Gastroesophageal sphincter (tissue), 4 donors: Measurements from ENCODE around the gene MYCBPAP. TPM values are rescaled to one million over a fixed set of nuclear protein-coding genes. Genes with fewer than 3 reads are reported as not detected.
A peak's percentile ranks its signal among the peaks of the same experiment; 100 is the strongest.

Experiments
- ATAC-seq: fragments of 150-250 bp; one replicate; pipeline ENCODE4 v1.9.1; 2016; ENCODE audit warnings: mild to moderate bottlenecking, moderate library complexity
- H3K27ac ChIP-seq, 4 donors: fragments of 200-600 bp; sonication (generic) in 3 of 4; 1 replicate in 3 of 4; 2 replicates in 1 of 4; pipeline ENCODE4 v1.5.1; 2016 to 2019
- H3K27me3 ChIP-seq: fragments of 200-600 bp; sonication (generic); one replicate; pipeline ENCODE4 v1.5.1; 2019
- H3K36me3 ChIP-seq, 2 donors: fragments of 200-600 bp; sonication (generic); one replicate each; pipeline ENCODE4 v1.5.1; 2019; ENCODE audit warnings: control low read depth in 1 of 2
- H3K4me1 ChIP-seq, 3 donors: fragments of 200-600 bp; sonication (generic); 1 replicate in 2 of 3; 2 replicates in 1 of 3; pipeline ENCODE4 v1.5.1; 2016 to 2019; ENCODE audit warnings: control low read depth in 2 of 3
- H3K4me3 ChIP-seq, 2 donors: fragments of 200-600 bp; sonication (generic); one replicate each; pipeline ENCODE4 v1.5.1; 2019; ENCODE audit warnings: mild to moderate bottlenecking in 1 of 2, moderate library complexity in 1 of 2
- H3K9me3 ChIP-seq, 3 donors: fragments of 200-600 bp; sonication (generic); one replicate each; pipeline ENCODE4 v1.5.1; 2017 to 2019; ENCODE audit warnings: control low read depth in 2 of 3
- CTCF ChIP-seq, 4 experiments: fragments of 200-600 bp in 2 of 4; fragments of 450-650 bp in 2 of 4; sonication (generic) in 1 of 4; IDR thresholded peaks; one replicate each; pipeline ENCODE4 v1.5.1; 2017 to 2019; ENCODE audit warnings: antibody characterized with exemption in 4 of 4, mild to moderate bottlenecking in 2 of 4, moderate library complexity in 2 of 4
- EP300 ChIP-seq: sonication (generic); formaldehyde crosslinking; IDR thresholded peaks from one replicate; pipeline ENCODE4 v1.6.1; 2017; ENCODE audit warnings: antibody characterized with exemption, mild to moderate bottlenecking
- POLR2A ChIP-seq, 2 donors: fragments of 450-650 bp; IDR thresholded peaks; one replicate each; pipeline ENCODE4 v1.6.1; 2017; ENCODE audit warnings: antibody characterized with exemption in 2 of 2, mild to moderate bottlenecking in 2 of 2, moderate library complexity in 1 of 2
- POLR2AphosphoS5 ChIP-seq: sonication (generic); formaldehyde crosslinking; IDR thresholded peaks from one replicate; pipeline ENCODE4 v1.6.1; 2017; ENCODE audit warnings: antibody characterized with exemption
- WGBS, 2 donors: methylation state at CpG; one replicate each; pipeline ENCODE4 v1.1.5; 2018; ENCODE audit warnings: low coverage in 1 of 2; 5-methylcytosine and 5-hydroxymethylcytosine counted together
- total RNA-seq, 4 donors: library from RNA; depleted of rRNA; stranded (reverse); fragments of >200 nt; gene quantifications; one replicate each; pipeline ENCODE4 v1.1.0, GENCODE V29; 2016

The MYCBPAP gene
- total RNA-seq, 4 donors from 2014 or later = 0.27 to 0.31 TPM; not detected in 2

- H3K27ac ChIP-seq = no peak overlapping the region
- H3K27me3 ChIP-seq = no peaks in the 10 kb centered on the region
- no peak overlapping the region for H3K4me3 ChIP-seq
- no peaks in the 10 kb centered on the region for H3K9me3 ChIP-seq
- H3K4me1 ChIP-seq = peaks cover 0 to 11% (median 0%) of the 10 kb centered on the region in 3 donors
- ATAC-seq = no peak
- WGBS, 2 donors = 59 to 62% methylated on average over 3 of the region's 3 CpGs
- H3K36me3 ChIP-seq = no peaks in the 10 kb centered on the region
- TF ChIP-seq POLR2A (IDR thresholded peaks at IDR 0.05) (no peak), EP300 (no peak), CTCF (IDR thresholded peaks at IDR 0.05) (no peak), POLR2AphosphoS5 (no peak)
These were observed 6.1 kb downstream of the MYCBPAP start for GRCh38 chr17:50514388-50514787.

- ATAC-seq = peak; percentile 66
- 60 to 75% methylated on average over 4 to 5 of the region's 6 CpGs for WGBS, 2 donors
- H3K4me1 ChIP-seq = peaks cover 0 to 11% (median 0%) of the 10 kb centered on the region in 3 donors
- no peaks in the 10 kb centered on the region for H3K9me3 ChIP-seq
- H3K27ac ChIP-seq = peak overlapping the region in 2 of 4 donors; percentile 1 to 47
- H3K36me3 ChIP-seq = no peaks in the 10 kb centered on the region
- no peak overlapping the region for H3K4me3 ChIP-seq
- no peak for TF ChIP-seq CTCF (IDR thresholded peaks at IDR 0.05)
- TF ChIP-seq POLR2A (IDR thresholded peaks at IDR 0.05) = no peak
- H3K27me3 ChIP-seq = no peaks in the 10 kb centered on the region
These were observed 6.9 kb downstream of the MYCBPAP start for GRCh38 chr17:50514936-50515702.

- peaks cover 0 to 11% (median 0%) of the 10 kb centered on the region in 3 donors for H3K4me1 ChIP-seq
- no peaks in the 10 kb centered on the region for H3K9me3 ChIP-seq
- ATAC-seq = no peak
- no peaks in the 10 kb centered on the region for H3K36me3 ChIP-seq
- H3K4me3 ChIP-seq = no peak overlapping the region
- H3K27me3 ChIP-seq = no peaks in the 10 kb centered on the region
- 69 to 87% methylated on average over 2 to 4 of the region's 4 CpGs for WGBS, 2 donors
- H3K27ac ChIP-seq = no peak overlapping the region
- TF ChIP-seq EP300 (no peak), POLR2AphosphoS5 (no peak), POLR2A (IDR thresholded peaks at IDR 0.05) (no peak), CTCF (IDR thresholded peaks at IDR 0.05) (no peak)
These were observed 8.8 kb downstream of the MYCBPAP start for GRCh38 chr17:50517011-50517410.

GRCh38 chr17:50517504-50518383 lies 9.5 kb downstream of the MYCBPAP start:
- Histone ChIP-seq H3K4me3 (no peak overlapping the region), H3K27ac (no peak overlapping the region), H3K4me1 (peaks cover 0 to 11% (median 0%) of the 10 kb centered on the region in 3 donors), H3K27me3 (no peaks in the 10 kb centered on the region), H3K9me3 (no peaks in the 10 kb centered on the region), H3K36me3 (no peaks in the 10 kb centered on the region)
- no peak for ATAC-seq
- WGBS, 2 donors = 62 to 80% methylated on average over 3 to 6 of the region's 8 CpGs
- TF ChIP-seq EP300 = no peak
- no peak for TF ChIP-seq POLR2AphosphoS5

GRCh38 chr17:50518384-50519023 lies 10.3 kb downstream of the MYCBPAP start:
- Histone ChIP-seq H3K4me1 (peaks cover 0 to 11% (median 0%) of the 10 kb centered on the region in 3 donors), H3K27me3 (no peaks in the 10 kb centered on the region), H3K4me3 (no peak overlapping the region), H3K9me3 (no peaks in the 10 kb centered on the region), H3K27ac (no peak overlapping the region), H3K36me3 (no peaks in the 10 kb centered on the region)
- no peak for TF ChIP-seq POLR2A (IDR thresholded peaks at IDR 0.05)
- no peak for TF ChIP-seq POLR2AphosphoS5
- no peak for TF ChIP-seq CTCF (IDR thresholded peaks at IDR 0.05)
- no peak for TF ChIP-seq EP300
- no peak for ATAC-seq
- 76 to 89% methylated on average over 4 of the region's 13 CpGs for WGBS, 2 donors
